HEK293T (cell line): ENCODE results near the gene MYH1.

Source experiments
- ELF4 ChIP-seq: fragments of 450-650 bp; IDR thresholded peaks from 2 replicates; pipeline ENCODE4 v1.6.1; 2017; ENCODE audit warnings: antibody characterized with exemption
- FOXK2 ChIP-seq: fragments of 450-650 bp; IDR thresholded peaks from 2 replicates; pipeline ENCODE4 v1.6.1; 2016; ENCODE audit warnings: mild to moderate bottlenecking
- NFRKB ChIP-seq: fragments of 450-650 bp; IDR thresholded peaks from 2 replicates; pipeline ENCODE4 v1.6.1; 2016; ENCODE audit warnings: mild to moderate bottlenecking, moderate library complexity
- SP1 ChIP-seq: fragments of 450-650 bp; IDR thresholded peaks from 2 replicates; pipeline ENCODE4 v1.6.1; 2017

DNA sequence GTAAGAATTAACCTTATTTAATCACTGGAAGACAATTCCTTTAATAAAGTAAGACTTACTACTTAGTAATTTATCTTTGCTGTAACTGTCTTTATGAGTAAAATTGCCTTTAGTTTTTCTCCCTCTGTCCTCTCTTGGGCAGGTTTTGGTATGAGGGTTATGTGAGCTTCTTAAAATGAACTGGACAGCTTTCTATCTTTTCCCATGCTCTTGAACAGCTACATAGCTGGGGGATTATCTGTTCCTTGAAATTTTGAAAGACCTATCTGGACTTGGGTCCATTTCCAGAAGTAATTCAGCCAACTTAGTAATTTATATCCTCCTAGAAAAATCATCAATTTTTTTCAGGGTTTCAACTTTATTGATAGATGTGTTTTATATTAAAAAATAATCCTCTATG lies 3.6 kb upstream of the MYH1 start:
- TF ChIP-seq NFRKB (no peak), ELF4 (no peak), FOXK2 (no peak), SP1 (no peak)
